ENCODE measurements around the gene ZNF624. TPM values are rescaled to one million over a fixed set of nuclear protein-coding genes. Genes with fewer than 3 reads are reported as not detected.

ZNF624 gene
- total RNA-seq, 4 donors from 2014 or later, result 0.94 to 7.4 (median 2.4) TPM

DNA sequence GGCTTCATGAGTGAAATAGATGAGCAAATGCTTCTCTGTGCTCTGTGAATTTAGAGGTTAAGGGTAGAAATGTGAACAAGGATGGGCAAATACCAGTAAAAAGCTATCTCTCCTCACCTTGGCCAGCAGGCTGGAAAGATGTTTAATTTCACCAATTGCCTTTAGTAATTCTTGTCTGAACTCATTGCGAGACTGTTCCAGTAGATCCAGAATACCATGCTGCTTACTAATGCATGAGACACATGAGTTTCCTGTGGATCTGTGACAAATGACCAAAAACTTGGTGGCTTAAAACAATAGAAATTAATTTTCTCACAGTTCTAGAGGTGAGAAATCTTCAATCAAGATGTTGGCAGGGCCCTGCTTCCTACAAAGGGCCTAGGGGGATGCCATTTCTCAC, 9.3 kb upstream of the ZNF624 start:
- TF ChIP-seq, protein P1, sequence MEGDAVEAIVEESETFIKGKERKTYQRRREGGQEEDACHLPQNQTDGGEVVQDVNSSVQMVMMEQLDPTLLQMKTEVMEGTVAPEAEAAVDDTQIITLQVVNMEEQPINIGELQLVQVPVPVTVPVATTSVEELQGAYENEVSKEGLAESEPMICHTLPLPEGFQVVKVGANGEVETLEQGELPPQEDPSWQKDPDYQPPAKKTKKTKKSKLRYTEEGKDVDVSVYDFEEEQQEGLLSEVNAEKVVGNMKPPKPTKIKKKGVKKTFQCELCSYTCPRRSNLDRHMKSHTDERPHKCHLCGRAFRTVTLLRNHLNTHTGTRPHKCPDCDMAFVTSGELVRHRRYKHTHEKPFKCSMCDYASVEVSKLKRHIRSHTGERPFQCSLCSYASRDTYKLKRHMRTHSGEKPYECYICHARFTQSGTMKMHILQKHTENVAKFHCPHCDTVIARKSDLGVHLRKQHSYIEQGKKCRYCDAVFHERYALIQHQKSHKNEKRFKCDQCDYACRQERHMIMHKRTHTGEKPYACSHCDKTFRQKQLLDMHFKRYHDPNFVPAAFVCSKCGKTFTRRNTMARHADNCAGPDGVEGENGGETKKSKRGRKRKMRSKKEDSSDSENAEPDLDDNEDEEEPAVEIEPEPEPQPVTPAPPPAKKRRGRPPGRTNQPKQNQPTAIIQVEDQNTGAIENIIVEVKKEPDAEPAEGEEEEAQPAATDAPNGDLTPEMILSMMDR (IDR thresholded peaks at IDR 0.05), result no peak
- no peak for TF ChIP-seq POLR2A (IDR thresholded peaks at IDR 0.05)
- H3K27ac ChIP-seq, result no peak overlapping the region
- no peaks in the 10 kb centered on the region for H3K9me3 ChIP-seq
- H3K27me3 ChIP-seq, result no peaks in the 10 kb centered on the region
- no peak overlapping the region for H3K4me3 ChIP-seq
- H3K4me1 ChIP-seq, result peaks cover 0 to 7% (median 3%) of the 10 kb centered on the region in 4 donors
- no peak for DNase-seq
- H3K36me3 ChIP-seq, result no peaks in the 10 kb centered on the region

DNA sequence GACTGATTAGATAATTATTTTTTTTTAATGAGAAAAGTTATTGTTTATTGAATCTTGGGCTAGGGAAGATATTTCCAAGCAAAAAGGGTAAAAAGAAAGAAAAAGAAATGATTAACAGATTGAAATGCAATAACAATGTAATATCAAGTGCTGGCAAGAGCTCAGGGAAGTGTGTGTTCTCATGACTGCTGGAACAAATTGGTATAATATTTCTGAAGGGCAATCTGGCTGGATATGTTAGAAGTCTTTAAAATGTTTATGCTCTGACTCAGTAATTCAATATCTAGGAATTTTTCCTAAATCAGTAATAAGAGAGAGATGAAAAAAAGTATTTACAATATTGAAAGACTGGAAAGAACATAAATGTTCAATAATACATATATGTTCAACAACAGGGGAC, 7.6 kb upstream of the ZNF624 start:
- no peaks in the 10 kb centered on the region for H3K9me3 ChIP-seq
- no peak overlapping the region for H3K27ac ChIP-seq
- H3K36me3 ChIP-seq, result no peaks in the 10 kb centered on the region
- H3K4me3 ChIP-seq, result no peak overlapping the region
- no peaks in the 10 kb centered on the region for H3K27me3 ChIP-seq
- H3K4me1 ChIP-seq, result no peaks in the 10 kb centered on the region
- no peak for DNase-seq
- no peak for TF ChIP-seq POLR2A (IDR thresholded peaks at IDR 0.05)
- TF ChIP-seq, protein P1 (IDR thresholded peaks at IDR 0.05), result no peak

DNA sequence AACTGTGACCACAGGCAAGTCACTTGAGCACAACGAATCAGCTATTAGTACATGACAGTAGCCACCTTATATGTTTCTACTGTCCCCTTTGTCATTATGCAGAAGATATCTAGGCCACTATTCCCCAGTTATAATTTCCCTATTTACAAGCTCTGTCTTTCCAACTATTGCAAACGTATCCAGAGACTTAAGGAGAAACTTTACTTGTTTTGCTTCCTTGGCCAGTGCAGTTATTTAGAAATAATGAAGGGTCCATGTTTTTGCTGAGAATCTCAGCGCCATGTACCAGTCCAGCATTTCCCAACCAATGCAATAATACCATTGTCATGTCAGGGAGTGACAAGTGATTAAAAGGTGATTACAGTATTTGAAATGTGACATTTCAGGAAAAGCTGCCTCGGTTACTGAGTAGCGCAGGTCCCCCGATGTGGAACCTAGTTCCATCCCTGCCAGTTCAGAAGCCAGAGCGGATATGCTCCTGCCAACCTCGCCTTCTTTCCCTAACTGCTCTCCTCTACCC, 743 bp downstream of the ZNF624 start:
- Histone ChIP-seq H3K27me3 (no peaks in the 10 kb centered on the region), H3K9me3 (no peaks in the 10 kb centered on the region), H3K27ac (peak overlapping the region; percentile 80 to 91 (median 86)), H3K4me3 (peak overlapping the region; percentile 61 to 86 (median 76)), H3K4me1 (peaks cover 0 to 5% (median 0%) of the 10 kb centered on the region in 4 donors), H3K36me3 (no peaks in the 10 kb centered on the region)
- DNase-seq, result no peak
- TF ChIP-seq, protein P1 (IDR thresholded peaks at IDR 0.05), result no peak
- TF ChIP-seq POLR2A (IDR thresholded peaks at IDR 0.05), result no peak

DNA sequence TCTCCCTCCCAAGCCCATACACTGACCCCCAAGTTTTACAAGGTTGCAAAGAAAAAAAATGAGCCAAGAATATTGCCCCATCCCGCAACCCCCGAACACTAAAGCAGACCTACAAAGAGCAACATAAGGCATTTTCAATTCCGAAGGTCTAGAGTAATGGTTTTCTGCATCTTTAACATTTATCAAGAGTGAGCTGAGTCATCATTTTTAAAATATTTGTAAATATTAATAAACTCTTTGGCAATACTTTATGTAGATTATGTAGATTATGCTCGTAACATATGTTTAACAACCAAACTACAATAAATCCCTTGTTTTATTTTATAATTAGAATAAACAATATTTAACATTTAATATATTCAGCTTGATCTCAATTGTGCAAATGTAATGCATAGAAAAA, 1.4 kb downstream of the ZNF624 start:
- TF ChIP-seq, protein P1 (IDR thresholded peaks at IDR 0.05), result no peak
- TF ChIP-seq POLR2A (IDR thresholded peaks at IDR 0.05), result no peak
- H3K4me1 ChIP-seq, result peaks cover 0 to 5% (median 0%) of the 10 kb centered on the region in 4 donors
- no peaks in the 10 kb centered on the region for H3K27me3 ChIP-seq
- no peaks in the 10 kb centered on the region for H3K9me3 ChIP-seq
- no peaks in the 10 kb centered on the region for H3K36me3 ChIP-seq
- H3K4me3 ChIP-seq, result no peak overlapping the region
- no peak overlapping the region for H3K27ac ChIP-seq
- DNase-seq, result no peak

DNA sequence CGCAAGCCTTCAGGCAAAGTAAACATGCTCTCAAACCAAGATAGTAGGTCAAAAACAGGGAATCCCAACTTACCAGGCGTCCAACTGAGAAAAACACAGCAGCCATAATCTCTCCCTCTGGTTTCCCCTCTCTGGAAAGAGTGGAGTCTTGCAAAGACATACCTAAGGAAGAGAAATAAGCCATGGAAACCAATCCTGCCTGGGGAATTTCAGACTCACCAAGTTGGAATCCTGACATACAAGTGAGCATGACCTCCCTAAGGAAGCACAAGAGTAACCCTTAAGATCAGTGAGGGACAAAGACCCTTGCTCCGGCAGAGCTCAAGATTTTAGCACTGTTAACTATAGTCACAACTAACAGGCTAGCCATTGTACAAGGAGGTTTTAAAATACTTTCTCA, 4.1 kb downstream of the ZNF624 start:
- H3K36me3 ChIP-seq, result no peaks in the 10 kb centered on the region
- no peaks in the 10 kb centered on the region for H3K9me3 ChIP-seq
- peaks cover 0 to 5% (median 0%) of the 10 kb centered on the region in 4 donors for H3K4me1 ChIP-seq
- H3K27me3 ChIP-seq, result no peaks in the 10 kb centered on the region
- TF ChIP-seq POLR2A (IDR thresholded peaks at IDR 0.05), result no peak
- TF ChIP-seq, protein P1 (IDR thresholded peaks at IDR 0.05), result no peak
- no peak overlapping the region for H3K27ac ChIP-seq
- no peak for DNase-seq
- H3K4me3 ChIP-seq, result no peak overlapping the region

DNA sequence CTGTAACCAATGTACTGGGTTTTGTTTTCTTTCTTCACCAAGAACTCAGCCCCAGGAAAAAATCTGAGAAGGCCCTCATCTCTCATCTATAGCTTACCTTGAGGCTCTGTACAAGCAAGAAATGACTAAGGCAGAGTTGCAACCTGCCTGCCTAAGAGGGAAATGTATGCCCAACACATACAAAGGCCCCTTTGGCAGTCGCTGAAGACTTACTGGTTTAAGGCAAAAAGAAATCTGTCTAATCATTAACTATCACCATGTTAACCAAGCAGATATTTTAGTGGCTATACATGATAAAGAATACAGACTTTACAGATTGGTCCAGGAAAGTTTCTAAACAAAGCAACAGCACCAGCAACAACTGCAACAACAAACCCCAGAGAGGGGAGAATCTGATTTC, 14.2 kb downstream of the ZNF624 start:
- H3K27me3 ChIP-seq, result no peaks in the 10 kb centered on the region
- TF ChIP-seq POLR2A (IDR thresholded peaks at IDR 0.05), result no peak
- TF ChIP-seq, protein P1 (IDR thresholded peaks at IDR 0.05), result no peak
- H3K4me3 ChIP-seq, result no peak overlapping the region
- no peak overlapping the region for H3K27ac ChIP-seq
- no peaks in the 10 kb centered on the region for H3K9me3 ChIP-seq
- peaks cover 0 to 5% (median 0%) of the 10 kb centered on the region in 3 donors for H3K36me3 ChIP-seq
- DNase-seq, result no peak
- H3K4me1 ChIP-seq, result no peaks in the 10 kb centered on the region
